ENCODE measurements around the gene SIK1.
"Not testable (repeated sequence)": the region's sequence is repeated elsewhere in the genome, so short reads cannot be mapped to it uniquely, and the experiment has no call there.

Gene SIK1

GRCh38 chr21:43426404-43427241, at the start of gene SIK1:
Gene SIK1 (minus strand): TSS chr21:43427131. CDS start chr21:43426178, 953 bp downstream.
- not testable (repeated sequence) for DNase-seq (ENCODE audit: low read depth in 4 of 4, low spot score in 1 of 4)

GRCh38 chr21:43471597-43472242, 44.8 kb upstream of the SIK1 start:
- not testable (repeated sequence) for DNase-seq (ENCODE audit: low read depth in 4 of 4, low spot score in 1 of 4)

GRCh38 chr21:43469719-43470458, 43.0 kb upstream of the SIK1 start:
- not testable (repeated sequence) for DNase-seq (ENCODE audit: low read depth in 4 of 4, low spot score in 1 of 4)

GRCh38 chr21:43467785-43468184, 40.9 kb upstream of the SIK1 start:
- DNase-seq (ENCODE audit: low read depth in 4 of 4, low spot score in 1 of 4) = no peak

GRCh38 chr21:43465159-43465558, 38.2 kb upstream of the SIK1 start:
- DNase-seq (ENCODE audit: low read depth in 4 of 4, low spot score in 1 of 4) = not testable (repeated sequence)

- not testable (repeated sequence) for DNase-seq (ENCODE audit: low read depth in 4 of 4, low spot score in 1 of 4)
These were observed 36.7 kb upstream of the SIK1 start for GRCh38 chr21:43463498-43464261.

- not testable (repeated sequence) for DNase-seq (ENCODE audit: low read depth in 4 of 4, low spot score in 1 of 4)
These were observed 36.0 kb upstream of the SIK1 start for GRCh38 chr21:43462932-43463331.

- DNase-seq (ENCODE audit: low read depth in 4 of 4, low spot score in 1 of 4) = not testable (repeated sequence)
These were observed 33.5 kb upstream of the SIK1 start for GRCh38 chr21:43460475-43460874.

GRCh38 chr21:43458995-43459394, 32.1 kb upstream of the SIK1 start:
- DNase-seq (ENCODE audit: low read depth in 4 of 4, low spot score in 1 of 4) = not testable (repeated sequence)

- not testable (repeated sequence) for DNase-seq (ENCODE audit: low read depth in 4 of 4, low spot score in 1 of 4)
These were observed 29.8 kb upstream of the SIK1 start for GRCh38 chr21:43456616-43457314.

- DNase-seq (ENCODE audit: low read depth in 4 of 4, low spot score in 1 of 4) = not testable (repeated sequence)
These were observed 28.8 kb upstream of the SIK1 start for GRCh38 chr21:43455717-43456116.

GRCh38 chr21:43454176-43454575, 27.2 kb upstream of the SIK1 start:
- not testable (repeated sequence) for DNase-seq (ENCODE audit: low read depth in 4 of 4, low spot score in 1 of 4)

GRCh38 chr21:43451850-43452249, 24.9 kb upstream of the SIK1 start:
- not testable (repeated sequence) for DNase-seq (ENCODE audit: low read depth in 4 of 4, low spot score in 1 of 4)

- not testable (repeated sequence) for DNase-seq (ENCODE audit: low read depth in 4 of 4, low spot score in 1 of 4)
These were observed 23.4 kb upstream of the SIK1 start for GRCh38 chr21:43450287-43450686.

- not testable (repeated sequence) for DNase-seq (ENCODE audit: low read depth in 4 of 4, low spot score in 1 of 4)
These were observed 20.5 kb upstream of the SIK1 start for GRCh38 chr21:43447353-43447977.

- not testable (repeated sequence) for DNase-seq (ENCODE audit: low read depth in 4 of 4, low spot score in 1 of 4)
These were observed 19.5 kb upstream of the SIK1 start for GRCh38 chr21:43446277-43446932.

- not testable (repeated sequence) for DNase-seq (ENCODE audit: low read depth in 4 of 4, low spot score in 1 of 4)
These were observed 17.6 kb upstream of the SIK1 start for GRCh38 chr21:43444524-43444923.

GRCh38 chr21:43442571-43442970, 15.6 kb upstream of the SIK1 start:
- not testable (repeated sequence) for DNase-seq (ENCODE audit: low read depth in 4 of 4, low spot score in 1 of 4)
